Placental epithelial cell (primary cell): ENCODE measurements around the gene ARHGEF38. TPM values are rescaled to one million over a fixed set of nuclear protein-coding genes. Genes with fewer than 3 reads are reported as not detected.

Experiments used
- small RNA-seq: library from RNA; depleted of rRNA; stranded (forward); fragments of <200 nt; gene quantifications from one replicate; pipeline ENCODE3, GENCODE V24; 2012
- total RNA-seq: library from RNA; depleted of rRNA; stranded (reverse); fragments of >200 nt; gene quantifications from 2 replicates; pipeline ENCODE4 v1.2.3, GENCODE V29; 2012

ARHGEF38 gene, protein sequence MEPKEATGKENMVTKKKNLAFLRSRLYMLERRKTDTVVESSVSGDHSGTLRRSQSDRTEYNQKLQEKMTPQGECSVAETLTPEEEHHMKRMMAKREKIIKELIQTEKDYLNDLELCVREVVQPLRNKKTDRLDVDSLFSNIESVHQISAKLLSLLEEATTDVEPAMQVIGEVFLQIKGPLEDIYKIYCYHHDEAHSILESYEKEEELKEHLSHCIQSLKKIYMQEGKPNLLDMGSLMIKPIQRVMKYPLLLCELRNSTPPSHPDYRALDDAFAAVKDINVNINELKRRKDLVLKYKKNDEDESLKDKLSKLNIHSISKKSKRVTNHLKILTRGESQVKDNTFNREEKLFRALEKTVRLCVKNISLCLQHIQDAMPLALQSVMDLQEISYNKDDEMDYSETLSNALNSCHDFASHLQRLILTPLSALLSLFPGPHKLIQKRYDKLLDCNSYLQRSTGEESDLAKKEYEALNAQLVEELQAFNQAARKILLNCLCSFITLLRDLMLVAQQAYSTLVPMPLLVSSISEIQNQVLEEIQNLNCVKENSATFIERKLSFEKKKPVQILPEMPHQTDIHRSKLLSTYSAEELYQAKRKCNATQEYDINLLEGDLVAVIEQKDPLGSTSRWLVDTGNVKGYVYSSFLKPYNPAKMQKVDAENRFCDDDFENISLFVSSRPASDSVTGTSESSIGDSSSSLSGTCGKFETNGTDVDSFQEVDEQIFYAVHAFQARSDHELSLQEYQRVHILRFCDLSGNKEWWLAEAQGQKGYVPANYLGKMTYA
- total RNA-seq = under 0.01 TPM in 1 of 2 replicates, not detected in the other

GRCh38 chr4:105551965-105552746 lies at the start of gene ARHGEF38:
Gene ARHGEF38 (plus strand): TSS chr4:105552620. CDS start chr4:105552766, 146 bp downstream.

DNA sequence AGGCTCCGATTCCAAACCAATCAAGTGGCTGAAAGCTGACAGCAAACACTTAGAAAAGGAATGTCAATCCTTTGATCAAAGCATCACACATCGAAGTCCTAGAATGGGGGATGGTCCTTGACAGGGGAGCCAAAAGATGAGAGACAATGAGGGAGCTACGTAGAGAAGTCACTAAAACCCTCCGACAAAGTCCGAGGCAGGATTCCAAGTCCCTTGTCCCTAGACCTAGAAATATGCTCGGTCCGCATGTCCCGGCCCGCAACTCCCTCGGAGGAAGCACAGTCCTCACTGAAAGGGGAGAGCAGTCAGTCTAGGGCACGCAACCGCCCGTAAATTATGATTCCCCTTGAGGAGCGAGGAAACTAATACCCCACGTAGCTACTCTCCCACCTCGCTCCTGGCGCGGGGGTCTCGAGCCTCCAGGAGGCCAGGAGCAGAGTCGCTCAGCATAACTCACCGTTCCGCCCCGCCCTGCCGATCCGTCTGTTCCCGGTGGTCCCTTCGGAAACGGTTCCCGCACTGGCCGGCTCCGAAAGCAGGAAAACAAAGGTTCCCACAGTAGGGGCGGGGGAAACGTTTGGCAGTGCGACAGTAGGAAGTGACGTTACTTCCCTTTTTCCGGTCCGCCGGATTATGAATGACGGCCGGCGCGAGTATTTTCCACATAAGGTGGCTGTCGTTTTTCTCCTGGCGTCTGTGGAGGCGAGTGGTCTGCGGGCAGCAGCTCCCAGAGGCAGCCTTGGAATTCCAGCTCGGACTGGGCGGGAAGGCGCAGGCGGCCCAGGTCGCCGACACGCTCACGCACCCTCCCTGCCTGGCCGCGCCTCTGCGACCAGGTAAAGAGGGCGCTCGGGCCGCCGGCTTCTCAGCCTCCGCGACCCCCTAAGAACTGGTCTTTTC lies 156.0 kb downstream of the ARHGEF38 start, which contains the start of the genes GSTCD and INTS12:
TSS of gene GSTCD (plus strand) at position 604 of the 900 bp plus-strand sequence. CDS start 8,830 bp downstream, outside the sequence.
TSS of gene INTS12 (minus strand) at position 509 of the 900 bp plus-strand sequence. CDS start 8,684 bp downstream, outside the sequence.

Small RNA genes within 50 kb of the gene (small RNA-seq; reads per million reads assigned to genes)
- gene ATP5F1EP1 = not detected

Other genes with a start within 250 kb of the ARHGEF38 start
- 74.2 and 76.8 TPM in 2 replicates for gene PPA2, start 78.6 kb upstream of the ARHGEF38 start, total RNA-seq
- 13.0 and 18.1 TPM in 2 replicates for gene INTS12, start 156.1 kb downstream of the ARHGEF38 start, total RNA-seq
- 8.9 and 10.2 TPM in 2 replicates for gene GSTCD, start 156.2 kb downstream of the ARHGEF38 start, total RNA-seq